ENCODE data around the gene MATN4.

- no peak for TF ChIP-seq POLR2A (IDR thresholded peaks at IDR 0.05)
- no peak for TF ChIP-seq CTCF (IDR thresholded peaks at IDR 0.05)
- TF ChIP-seq POLR2AphosphoS5 (IDR thresholded peaks at IDR 0.05; ENCODE audit: insufficient read depth in 1 of 2, low read depth in 1 of 2) = no peak
These were observed 41.1 kb downstream of the MATN4 start for GRCh38 chr20:45266977-45267376.

Data from vagina (tissue), 2 donors.